ENCODE data around the gene IGSF9B.

- no peak for TF ChIP-seq CTCF (conservative IDR thresholded peaks at IDR 0.05)
- no peak for TF ChIP-seq ZFX (IDR thresholded peaks at IDR 0.05)
Measured at GRCh38 chr11:133904818-133905515, 51.8 kb downstream of the IGSF9B start.

All from C4-2B (cell line).